SK-N-SH treated with all-trans-retinoic acid at 6 μM for 48 hours (cell line): ENCODE results near the gene DOLK.

ENCODE experiments used
- ARNTL ChIP-seq: fragments of 450-650 bp; formaldehyde crosslinking; IDR thresholded peaks from 2 replicates; pipeline ENCODE4 v1.5.0; 2020; ENCODE audit warnings: low read depth, mild to moderate bottlenecking, moderate library complexity, borderline replicate concordance
- BACH2 ChIP-seq: fragments of 250-450 bp; sonication (Bioruptor Pico); IDR thresholded peaks from 2 replicates; pipeline ENCODE4 v1.9.0; 2021; ENCODE audit warnings: mild to moderate bottlenecking, borderline replicate concordance
- CSDC2 ChIP-seq: fragments of 250-450 bp; sonication (Bioruptor Pico); IDR thresholded peaks from 2 replicates; pipeline ENCODE4 v1.5.0; 2020; ENCODE audit warnings: mild to moderate bottlenecking, moderate library complexity
- CSRNP3 ChIP-seq: fragments of 250-450 bp; sonication (Bioruptor Pico); IDR thresholded peaks from 2 replicates; pipeline ENCODE4 v1.5.1; 2021; ENCODE audit warnings: mild to moderate bottlenecking, moderate library complexity
- GLIS3 ChIP-seq: fragments of 250-450 bp; sonication (Bioruptor Pico); IDR thresholded peaks from 2 replicates; pipeline ENCODE4 v1.5.0; 2020; ENCODE audit warnings: mild to moderate bottlenecking, moderate library complexity
- OSR1 ChIP-seq: fragments of 250-450 bp; sonication (Bioruptor Pico); IDR thresholded peaks from 2 replicates; pipeline ENCODE4 v1.8.0; 2022; ENCODE audit warnings: moderate library complexity, mild to moderate bottlenecking, inconsistent platforms
- POU6F1 ChIP-seq: fragments of 250-450 bp; sonication (Bioruptor Pico); IDR thresholded peaks from 2 replicates; pipeline ENCODE4 v1.8.0; 2021; ENCODE audit warnings: low read depth, mild to moderate bottlenecking, moderate library complexity, borderline replicate concordance
- RARB ChIP-seq: fragments of 250-450 bp; sonication (Bioruptor Pico); IDR thresholded peaks from 2 replicates; pipeline ENCODE4 v1.8.0; 2021; ENCODE audit warnings: mild to moderate bottlenecking, moderate library complexity
- TCF4 ChIP-seq: fragments of 250-450 bp; sonication (Bioruptor Pico); IDR thresholded peaks from 2 replicates; pipeline ENCODE4 v1.8.0; 2021; ENCODE audit warnings: mild to moderate bottlenecking, moderate library complexity, borderline replicate concordance
- TOX ChIP-seq: fragments of 250-450 bp; sonication (Bioruptor Pico); IDR thresholded peaks from 2 replicates; pipeline ENCODE4 v1.8.0; 2021; ENCODE audit warnings: mild to moderate bottlenecking, moderate library complexity, borderline replicate concordance
- ZFP3 ChIP-seq: fragments of 250-450 bp; sonication (Bioruptor Pico); IDR thresholded peaks from 2 replicates; pipeline ENCODE4 v1.5.0; 2020; ENCODE audit warnings: mild to moderate bottlenecking, moderate library complexity
- ZNF565 ChIP-seq: fragments of 450-650 bp; formaldehyde crosslinking; conservative IDR thresholded peaks from 2 replicates; pipeline ENCODE4 v1.5.0; 2020; ENCODE audit warnings: low read depth, mild to moderate bottlenecking, moderate library complexity
- TF ChIP-seq, protein P1 (sequence below): fragments of 250-450 bp; sonication (Bioruptor Pico); IDR thresholded peaks from 2 replicates; pipeline ENCODE4 v1.5.1; 2020; ENCODE audit warnings: low read depth, mild to moderate bottlenecking, moderate library complexity
- TF ChIP-seq, protein P2 (sequence below): fragments of 250-450 bp; sonication (Bioruptor Pico); IDR thresholded peaks from 2 replicates; pipeline ENCODE4 v1.8.0; 2020; ENCODE audit warnings: mild to moderate bottlenecking, moderate library complexity, borderline replicate concordance

- no peak for TF ChIP-seq OSR1 (CRISPR knock-in tag)
- TF ChIP-seq, protein P1, sequence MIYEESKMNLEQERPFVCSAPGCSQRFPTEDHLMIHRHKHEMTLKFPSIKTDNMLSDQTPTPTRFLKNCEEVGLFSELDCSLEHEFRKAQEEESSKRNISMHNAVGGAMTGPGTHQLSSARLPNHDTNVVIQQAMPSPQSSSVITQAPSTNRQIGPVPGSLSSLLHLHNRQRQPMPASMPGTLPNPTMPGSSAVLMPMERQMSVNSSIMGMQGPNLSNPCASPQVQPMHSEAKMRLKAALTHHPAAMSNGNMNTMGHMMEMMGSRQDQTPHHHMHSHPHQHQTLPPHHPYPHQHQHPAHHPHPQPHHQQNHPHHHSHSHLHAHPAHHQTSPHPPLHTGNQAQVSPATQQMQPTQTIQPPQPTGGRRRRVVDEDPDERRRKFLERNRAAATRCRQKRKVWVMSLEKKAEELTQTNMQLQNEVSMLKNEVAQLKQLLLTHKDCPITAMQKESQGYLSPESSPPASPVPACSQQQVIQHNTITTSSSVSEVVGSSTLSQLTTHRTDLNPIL (CRISPR knock-in tag): no peak
- TF ChIP-seq BACH2 (CRISPR knock-in tag): no peak
- TF ChIP-seq ZNF565: no peak
- TF ChIP-seq, protein P2, sequence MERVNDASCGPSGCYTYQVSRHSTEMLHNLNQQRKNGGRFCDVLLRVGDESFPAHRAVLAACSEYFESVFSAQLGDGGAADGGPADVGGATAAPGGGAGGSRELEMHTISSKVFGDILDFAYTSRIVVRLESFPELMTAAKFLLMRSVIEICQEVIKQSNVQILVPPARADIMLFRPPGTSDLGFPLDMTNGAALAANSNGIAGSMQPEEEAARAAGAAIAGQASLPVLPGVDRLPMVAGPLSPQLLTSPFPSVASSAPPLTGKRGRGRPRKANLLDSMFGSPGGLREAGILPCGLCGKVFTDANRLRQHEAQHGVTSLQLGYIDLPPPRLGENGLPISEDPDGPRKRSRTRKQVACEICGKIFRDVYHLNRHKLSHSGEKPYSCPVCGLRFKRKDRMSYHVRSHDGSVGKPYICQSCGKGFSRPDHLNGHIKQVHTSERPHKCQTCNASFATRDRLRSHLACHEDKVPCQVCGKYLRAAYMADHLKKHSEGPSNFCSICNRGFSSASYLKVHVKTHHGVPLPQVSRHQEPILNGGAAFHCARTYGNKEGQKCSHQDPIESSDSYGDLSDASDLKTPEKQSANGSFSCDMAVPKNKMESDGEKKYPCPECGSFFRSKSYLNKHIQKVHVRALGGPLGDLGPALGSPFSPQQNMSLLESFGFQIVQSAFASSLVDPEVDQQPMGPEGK: no peak
- TF ChIP-seq RARB (CRISPR knock-in tag): no peak
- TF ChIP-seq CSDC2 (CRISPR knock-in tag): no peak
- TF ChIP-seq POU6F1 (CRISPR knock-in tag): no peak
- TF ChIP-seq ZFP3 (CRISPR knock-in tag): no peak
- no peak for TF ChIP-seq TCF4 (CRISPR knock-in tag)
- TF ChIP-seq TOX: no peak
- no peak for TF ChIP-seq CSRNP3 (CRISPR knock-in tag)
- no peak for TF ChIP-seq GLIS3 (CRISPR knock-in tag)
- no peak for TF ChIP-seq ARNTL (CRISPR knock-in tag)
Observed at GRCh38 chr9:128943832-128944620, 3.4 kb downstream of the DOLK start.
